Parathyroid adenoma (tissue), 2 donors: ENCODE measurements around the gene UBAP2.

ENCODE experiments used
- H2AFZ ChIP-seq: fragments of 300-600 bp; sonication (generic); one replicate; pipeline ENCODE4 v1.7.0; 2017; ENCODE audit warnings: antibody characterized with exemption, mild to moderate bottlenecking
- H3K27ac ChIP-seq: fragments of 300-600 bp; sonication (generic); one replicate; pipeline ENCODE4 v1.7.0; 2017
- H3K27me3 ChIP-seq: fragments of 300-600 bp; sonication (generic); one replicate; pipeline ENCODE4 v1.7.0; 2017; ENCODE audit warnings: low read length; ENCODE audit not compliant: control insufficient read depth, insufficient read depth
- H3K36me3 ChIP-seq: fragments of 300-600 bp; sonication (generic); one replicate; pipeline ENCODE4 v1.7.0; 2017; ENCODE audit warnings: low read length; ENCODE audit not compliant: control insufficient read depth, insufficient read depth
- H3K4me1 ChIP-seq: fragments of 300-600 bp; sonication (generic); one replicate; pipeline ENCODE4 v1.7.0; 2017; ENCODE audit warnings: control low read depth
- H3K4me2 ChIP-seq: fragments of 300-600 bp; sonication (generic); one replicate; pipeline ENCODE4 v1.7.0; 2017; ENCODE audit warnings: low read length
- H3K4me3 ChIP-seq: fragments of 300-600 bp; sonication (generic); one replicate; pipeline ENCODE4 v1.7.0; 2017; ENCODE audit warnings: low read depth, low read length
- H3K79me2 ChIP-seq: fragments of 300-600 bp; sonication (generic); one replicate; pipeline ENCODE4 v1.7.0; 2017; ENCODE audit warnings: control low read depth
- H3K9ac ChIP-seq: fragments of 300-600 bp; sonication (generic); one replicate; pipeline ENCODE4 v1.7.0; 2017; ENCODE audit warnings: mild to moderate bottlenecking
- H3K9me3 ChIP-seq: fragments of 300-600 bp; sonication (generic); one replicate; pipeline ENCODE4 v1.7.0; 2017; ENCODE audit warnings: low read length; ENCODE audit not compliant: control insufficient read depth
- CTCF ChIP-seq: fragments of 300-600 bp; sonication (generic); IDR thresholded peaks from one replicate; pipeline ENCODE4 v1.7.0; 2017; ENCODE audit warnings: antibody characterized with exemption, mild to moderate bottlenecking
- donor health status: primary hyperparathyroidism.

Gene UBAP2

GRCh38 chr9:34048727-34049629, at the start of gene UBAP2:
Gene UBAP2, minus strand, starts transcription at chr9:34048887. Its CDS starts 31,739 bp downstream, at chr9:34017148.
- H3K36me3 ChIP-seq: no peaks in the 10 kb centered on the region
- H3K9ac ChIP-seq: no peak within 1 kb of the TSS
- H3K4me2 ChIP-seq: peak within 1 kb of the TSS; percentile 98
- no peak for TF ChIP-seq CTCF
- H3K27me3 ChIP-seq: no peaks in the 10 kb centered on the region
- peaks cover 7% of the 10 kb centered on the region for H3K79me2 ChIP-seq
- peak within 1 kb of the TSS; percentile 96 for H3K27ac ChIP-seq
- no peaks in the 10 kb centered on the region for H3K9me3 ChIP-seq
- no peaks in the 10 kb centered on the region for H3K4me1 ChIP-seq
- peak within 1 kb of the TSS; percentile 96 for H2AFZ ChIP-seq
- H3K4me3 ChIP-seq: peak within 1 kb of the TSS; percentile 89

GRCh38 chr9:34098307-34098706, 49.6 kb upstream of the UBAP2 start:
- Histone ChIP-seq H3K9ac (no peak overlapping the region), H3K9me3 (no peaks in the 10 kb centered on the region), H2AFZ (no peak overlapping the region), H3K36me3 (no peaks in the 10 kb centered on the region), H3K4me3 (no peak overlapping the region), H3K79me2 (no peaks in the 10 kb centered on the region), H3K4me2 (no peak overlapping the region), H3K27ac (no peak overlapping the region), H3K4me1 (no peaks in the 10 kb centered on the region), H3K27me3 (no peaks in the 10 kb centered on the region)
- no peak for TF ChIP-seq CTCF

GRCh38 chr9:34097865-34098264, 49.2 kb upstream of the UBAP2 start:
- Histone ChIP-seq H3K4me2 (no peak overlapping the region), H3K36me3 (no peaks in the 10 kb centered on the region), H3K9ac (no peak overlapping the region), H3K4me1 (no peaks in the 10 kb centered on the region), H3K79me2 (no peaks in the 10 kb centered on the region), H3K27ac (no peak overlapping the region), H3K27me3 (no peaks in the 10 kb centered on the region), H3K9me3 (no peaks in the 10 kb centered on the region), H2AFZ (no peak overlapping the region), H3K4me3 (no peak overlapping the region)
- TF ChIP-seq CTCF: no peak

GRCh38 chr9:34096751-34097150, 48.1 kb upstream of the UBAP2 start:
- Histone ChIP-seq H3K27me3 (no peaks in the 10 kb centered on the region), H3K9me3 (no peaks in the 10 kb centered on the region), H3K36me3 (no peaks in the 10 kb centered on the region), H3K79me2 (no peaks in the 10 kb centered on the region), H2AFZ (no peak overlapping the region), H3K9ac (no peak overlapping the region), H3K27ac (no peak overlapping the region), H3K4me1 (no peaks in the 10 kb centered on the region), H3K4me2 (no peak overlapping the region), H3K4me3 (no peak overlapping the region)
- no peak for TF ChIP-seq CTCF

GRCh38 chr9:34093578-34093977, 44.9 kb upstream of the UBAP2 start:
- H3K27ac ChIP-seq: no peak overlapping the region
- TF ChIP-seq CTCF: no peak
- H3K4me1 ChIP-seq: no peaks in the 10 kb centered on the region
- no peak overlapping the region for H3K9ac ChIP-seq
- H3K36me3 ChIP-seq: no peaks in the 10 kb centered on the region
- H3K27me3 ChIP-seq: no peaks in the 10 kb centered on the region
- no peaks in the 10 kb centered on the region for H3K79me2 ChIP-seq
- no peak overlapping the region for H2AFZ ChIP-seq
- no peak overlapping the region for H3K4me3 ChIP-seq
- H3K9me3 ChIP-seq: no peaks in the 10 kb centered on the region
- no peak overlapping the region for H3K4me2 ChIP-seq
